GM19351 (cell line): ENCODE results near the gene SPEM3.

Source experiments
- ATAC-seq: cut with Tn5 transposase; IDR thresholded peaks from one replicate; pipeline ENCODE4 v1.9.1; 2021; ENCODE audit warnings: mild to moderate bottlenecking, moderate library complexity; ENCODE audit not compliant: unreplicated experiment

The SPEM3 gene

DNA sequence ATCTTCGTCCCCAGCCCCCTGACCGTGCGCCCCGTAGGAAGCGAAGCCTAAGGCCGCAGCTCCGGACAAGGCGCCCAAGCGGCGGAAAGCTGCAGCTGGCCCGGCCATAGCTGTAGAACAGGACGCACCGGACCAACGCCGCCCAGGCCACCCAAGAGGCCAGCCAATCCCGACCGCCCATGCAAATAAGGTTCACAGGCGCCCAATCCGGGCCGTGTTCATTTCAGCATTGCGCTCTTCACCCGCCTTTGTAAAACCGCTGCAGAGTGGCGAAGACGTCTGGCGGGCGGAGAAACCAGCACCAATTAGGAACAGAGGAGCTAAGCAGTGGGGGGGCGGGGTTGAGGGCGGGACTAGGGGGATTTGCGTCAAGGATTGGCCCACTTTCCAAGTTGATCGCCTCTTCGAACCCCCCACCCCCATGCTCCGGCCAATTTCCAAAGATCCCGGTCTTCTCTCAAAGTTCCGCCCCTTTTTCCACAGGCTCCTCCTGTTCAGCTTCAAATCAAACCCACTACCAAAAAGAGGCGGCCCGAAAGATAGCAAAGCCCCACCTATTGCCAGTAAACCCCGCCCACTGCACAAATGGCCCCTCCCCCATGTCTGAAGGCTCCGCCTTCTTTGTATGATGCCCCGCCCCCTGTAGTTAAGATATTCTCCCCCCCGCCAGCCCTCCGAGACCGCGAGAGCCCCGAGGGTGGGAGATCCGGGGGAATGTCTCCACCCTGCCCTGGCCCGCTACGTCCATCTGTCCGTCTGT lies 24.5 kb upstream of the SPEM3 start, which contains the start of gene TMEM256:
Gene TMEM256 (minus strand): TSS at position 121 of the 760 bp plus-strand sequence. CDS start 13 bp downstream, at position 108.
- ATAC-seq = peak; percentile 95

DNA sequence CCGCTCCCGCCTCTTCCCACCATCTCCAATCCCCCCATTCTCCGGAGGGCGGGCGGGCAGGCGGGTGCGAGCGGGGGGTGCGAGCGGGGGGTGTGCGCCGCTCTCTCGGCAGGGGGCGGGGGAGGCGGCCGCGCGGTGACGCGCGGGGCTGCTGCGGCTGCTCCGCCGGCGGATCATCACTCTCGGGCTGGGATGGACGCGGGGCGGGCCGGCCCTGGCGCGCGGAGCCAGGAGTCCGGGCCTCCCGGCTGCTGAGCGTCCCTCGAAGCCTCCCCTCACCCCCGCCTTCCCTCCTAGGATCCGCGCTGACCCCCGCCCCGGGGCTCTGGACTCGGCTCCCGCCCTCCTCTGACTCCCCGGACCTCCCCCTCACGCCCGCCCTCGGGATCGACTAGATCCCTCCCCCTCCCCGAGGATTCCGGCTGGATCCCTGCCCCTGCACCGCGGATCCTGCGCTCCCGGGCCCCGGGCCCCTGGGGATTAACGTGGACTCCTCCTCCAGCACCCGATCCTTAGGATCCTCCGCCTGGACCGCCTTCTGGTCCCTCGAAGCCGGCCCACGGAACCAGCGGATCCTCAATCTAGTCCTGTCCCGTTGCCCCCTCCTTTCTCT lies 23.8 kb upstream of the SPEM3 start:
- peak; percentile 15 for ATAC-seq

DNA sequence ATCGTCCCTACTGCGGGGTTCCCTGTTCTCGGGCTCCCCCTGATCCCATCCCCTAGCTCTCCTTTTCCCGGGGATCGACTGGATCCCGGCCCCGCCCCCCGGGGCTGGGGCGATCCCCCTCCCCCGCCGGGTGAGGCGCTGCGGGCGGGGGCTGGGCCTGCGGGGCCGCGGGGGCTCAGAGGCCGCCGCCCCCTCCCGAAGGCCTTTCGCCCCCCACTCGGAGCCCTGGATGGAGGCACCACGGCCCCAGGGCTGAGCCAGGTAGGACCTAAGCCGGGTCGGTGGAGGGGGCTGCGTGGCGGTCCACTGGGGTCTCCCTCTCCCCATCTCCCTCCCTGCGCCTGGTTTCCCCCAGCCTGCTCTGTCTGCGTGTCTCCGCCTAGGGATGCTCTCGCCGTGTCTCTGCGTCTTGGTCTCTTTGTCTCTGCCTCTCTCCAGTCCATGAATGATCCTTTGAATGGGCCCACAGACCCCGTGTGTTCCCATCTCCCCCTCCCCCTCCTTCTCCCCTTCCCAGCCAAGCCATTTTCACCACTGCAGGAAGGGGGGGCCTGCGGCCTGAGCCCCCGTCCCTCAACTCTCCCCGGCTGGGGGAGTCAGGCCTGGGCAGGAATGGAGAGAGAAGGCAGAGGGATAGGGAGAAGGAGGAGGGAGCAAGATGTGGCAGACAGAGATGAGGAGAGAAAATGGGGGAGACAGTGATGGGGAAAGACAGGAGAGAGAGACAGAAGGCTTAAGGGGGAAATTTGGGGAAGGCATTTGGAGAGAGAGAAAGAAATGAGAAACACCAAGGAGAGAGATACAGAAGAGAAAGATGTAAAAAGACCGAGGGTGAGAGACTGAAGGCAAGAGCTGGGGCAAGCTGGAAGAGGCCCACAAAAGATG lies 23.1 kb upstream of the SPEM3 start:
- no peak for ATAC-seq

DNA sequence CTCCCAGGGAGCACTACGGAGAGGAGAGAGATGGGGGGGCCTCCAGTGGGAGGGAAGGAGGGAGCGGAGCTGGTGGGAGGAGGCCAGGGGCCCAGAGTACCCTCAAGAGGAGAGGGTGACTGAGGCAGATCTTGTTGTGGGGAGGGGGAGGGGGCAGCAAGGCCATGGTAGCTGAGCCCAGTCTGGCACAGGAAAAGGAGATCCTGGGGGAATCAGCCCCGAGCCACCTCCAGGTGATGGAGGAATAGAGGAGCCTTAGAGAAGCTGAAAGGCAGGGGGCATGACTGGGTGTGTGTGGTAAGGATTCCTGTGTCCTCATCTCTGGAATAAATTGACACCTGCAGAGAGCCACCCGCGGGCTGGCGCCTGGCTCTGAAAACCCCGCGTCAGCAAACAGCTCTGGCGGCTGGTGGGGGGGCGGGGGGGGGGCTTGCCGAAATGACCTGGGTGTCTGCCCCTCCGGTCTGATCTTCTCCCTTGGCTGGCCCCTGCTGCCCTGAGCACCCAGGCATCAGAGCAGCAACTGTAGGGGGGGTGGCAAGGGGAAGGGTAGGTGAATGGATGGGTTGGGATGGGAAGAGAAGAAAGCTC lies 22.3 kb upstream of the SPEM3 start:
- no peak for ATAC-seq

DNA sequence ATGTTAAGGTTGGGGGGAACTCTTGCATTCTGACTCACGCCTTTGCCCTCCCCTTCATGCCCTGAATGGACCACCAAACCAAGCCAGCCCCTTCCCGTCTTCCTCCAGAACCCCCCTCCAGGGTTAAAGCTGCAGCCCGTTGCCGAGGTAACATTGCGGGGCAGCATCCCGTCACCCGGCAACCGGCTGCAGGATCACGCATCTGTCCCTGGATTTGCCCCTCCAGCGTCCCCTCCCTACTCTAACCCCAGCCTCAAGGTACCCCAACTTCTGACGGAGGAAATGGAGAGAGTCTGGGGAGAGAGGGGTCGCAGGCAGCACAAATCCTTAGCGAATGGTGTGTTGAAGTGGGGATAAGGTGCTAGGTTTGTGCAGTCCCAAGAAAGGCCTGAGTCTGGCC lies 21.6 kb upstream of the SPEM3 start:
- no peak for ATAC-seq

DNA sequence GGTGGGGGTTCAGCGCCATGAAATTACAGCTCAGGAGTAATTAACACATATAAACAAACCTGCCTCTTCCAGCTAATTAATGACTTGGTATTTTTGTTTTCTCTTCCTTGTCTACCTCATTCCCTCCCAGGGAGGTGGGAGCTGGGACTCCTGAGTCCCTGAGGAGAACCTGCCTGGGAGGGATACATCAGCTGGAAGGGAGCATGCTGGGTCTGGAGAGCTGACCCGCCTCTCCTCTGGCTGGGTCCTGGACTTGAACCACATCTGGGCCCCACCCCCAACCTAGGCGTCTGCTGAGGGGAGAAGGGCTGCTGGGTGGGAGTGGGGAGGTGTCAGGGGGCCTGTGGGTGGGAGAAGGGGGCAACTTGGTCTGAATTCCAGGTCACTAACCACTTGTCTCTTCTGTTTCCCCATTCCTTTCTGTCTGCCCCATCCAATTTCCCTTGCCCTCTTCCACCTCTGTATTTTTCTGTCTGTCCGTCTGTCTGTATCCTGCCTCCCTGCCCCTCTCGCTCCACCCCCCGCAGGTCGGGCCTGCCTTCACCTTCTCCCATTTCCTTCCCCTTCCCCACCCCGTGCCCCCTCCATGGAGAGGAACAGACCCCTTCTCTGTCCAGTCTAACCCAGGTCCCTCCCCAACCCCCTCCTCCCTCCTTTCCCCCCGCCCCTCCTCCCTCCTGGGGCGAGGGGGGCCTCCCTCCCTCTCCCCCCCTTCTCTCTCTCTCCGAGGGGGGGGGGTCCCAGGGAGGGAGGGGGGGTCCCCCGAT lies 21.0 kb upstream of the SPEM3 start, which contains the start of gene NLGN2:
Gene NLGN2 (plus strand): TSS at position 361 of the 767 bp plus-strand sequence. CDS start 411 bp downstream, outside the sequence.
- ATAC-seq = no peak

DNA sequence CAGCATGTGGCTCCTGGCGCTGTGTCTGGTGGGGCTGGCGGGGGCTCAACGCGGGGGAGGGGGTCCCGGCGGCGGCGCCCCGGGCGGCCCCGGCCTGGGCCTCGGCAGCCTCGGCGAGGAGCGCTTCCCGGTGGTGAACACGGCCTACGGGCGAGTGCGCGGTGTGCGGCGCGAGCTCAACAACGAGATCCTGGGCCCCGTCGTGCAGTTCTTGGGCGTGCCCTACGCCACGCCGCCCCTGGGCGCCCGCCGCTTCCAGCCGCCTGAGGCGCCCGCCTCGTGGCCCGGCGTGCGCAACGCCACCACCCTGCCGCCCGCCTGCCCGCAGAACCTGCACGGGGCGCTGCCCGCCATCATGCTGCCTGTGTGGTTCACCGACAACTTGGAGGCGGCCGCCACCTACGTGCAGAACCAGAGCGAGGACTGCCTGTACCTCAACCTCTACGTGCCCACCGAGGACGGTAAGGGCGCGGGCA lies 20.4 kb upstream of the SPEM3 start:
- ATAC-seq = no peak

DNA sequence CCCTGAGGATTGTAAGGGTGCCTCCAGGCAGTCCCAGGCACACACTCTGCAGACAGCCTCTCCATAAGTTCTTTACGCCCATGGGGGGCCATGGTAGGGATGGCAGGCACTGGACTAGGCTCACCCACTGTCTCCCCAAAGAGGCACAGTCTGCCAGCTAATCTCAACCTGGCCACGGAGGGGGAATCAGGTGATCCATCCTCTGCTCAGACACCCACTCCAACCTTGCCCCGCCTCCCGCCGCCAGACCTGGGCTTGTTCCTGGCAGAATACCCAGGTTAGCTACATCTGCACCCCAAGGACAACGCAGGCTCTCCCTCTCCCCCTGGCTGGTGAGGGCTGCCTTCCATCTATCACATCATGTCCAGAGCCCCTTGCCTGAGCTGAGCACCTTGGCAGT lies 19.8 kb upstream of the SPEM3 start:
- ATAC-seq = no peak

DNA sequence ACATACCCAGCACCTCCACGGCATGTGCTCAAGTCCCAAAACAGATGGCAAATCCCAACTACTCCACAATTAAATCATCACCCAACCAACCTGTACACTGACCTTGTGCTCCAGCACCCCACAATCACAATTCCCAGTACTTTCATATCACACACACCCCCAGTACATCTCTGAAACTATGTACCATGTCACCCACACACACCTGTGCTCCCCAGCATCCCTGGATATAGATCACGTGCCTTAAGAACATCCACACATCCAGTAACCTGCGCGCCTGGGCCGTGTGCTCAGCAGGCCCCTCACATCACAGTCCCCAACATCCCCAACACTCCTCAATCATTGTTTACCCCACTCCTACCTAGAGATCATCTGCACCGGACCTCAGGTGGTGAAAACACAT lies 18.9 kb upstream of the SPEM3 start:
- no peak for ATAC-seq

DNA sequence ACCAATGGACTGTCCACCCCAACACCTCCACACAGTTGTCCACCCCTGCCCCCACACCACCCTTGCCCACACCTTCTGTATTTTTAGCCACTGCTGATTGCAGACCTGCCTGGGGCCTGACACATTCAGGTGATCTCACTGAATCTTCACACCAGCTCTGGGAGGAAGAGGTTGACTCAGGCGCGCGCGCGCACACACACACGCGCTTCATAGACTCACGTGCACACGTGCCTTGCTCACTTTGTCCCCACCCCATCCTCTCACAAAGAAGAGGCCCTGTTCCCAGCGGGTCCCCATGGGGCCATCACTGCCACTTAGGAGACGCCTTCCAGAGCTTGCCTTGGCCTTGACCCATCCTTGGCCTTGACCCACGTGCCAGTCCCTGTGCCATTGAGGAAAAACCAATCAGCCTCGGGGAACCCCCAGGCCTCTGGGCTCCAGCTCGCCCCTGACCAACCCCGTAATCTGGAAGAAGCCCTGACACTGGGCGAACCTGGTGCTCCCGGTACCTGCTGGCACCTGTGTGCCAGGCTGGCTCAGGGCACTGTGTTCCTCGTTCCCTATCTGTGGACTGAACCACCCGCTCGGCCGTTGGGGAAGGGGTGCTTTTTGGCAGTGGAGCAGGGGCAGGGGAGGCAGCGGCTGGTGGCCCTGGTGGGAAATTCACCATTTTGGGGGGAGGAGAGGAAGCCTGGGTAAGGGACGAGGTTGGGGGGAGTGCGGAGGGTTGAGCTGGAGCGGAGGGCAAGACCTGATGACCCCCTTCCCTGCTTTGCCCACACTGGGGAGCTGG lies 17.8 kb upstream of the SPEM3 start:
- no peak for ATAC-seq

DNA sequence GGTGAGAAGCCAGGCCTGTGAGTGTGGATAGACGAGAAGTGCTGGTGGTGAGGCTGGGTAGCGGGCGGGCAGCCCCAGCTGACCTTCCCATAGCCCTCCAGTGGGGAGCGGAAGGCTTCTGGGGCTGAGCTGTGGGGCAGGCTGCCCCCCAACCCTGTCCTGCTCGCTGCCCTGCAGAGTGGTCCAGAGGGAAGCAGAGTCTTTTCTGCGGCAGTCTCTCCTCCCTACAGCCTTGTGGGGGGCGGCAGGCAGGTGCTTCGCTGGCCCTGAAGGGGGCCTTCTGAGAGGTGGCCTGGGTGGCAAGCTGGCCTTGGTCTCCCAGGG lies 17.3 kb upstream of the SPEM3 start:
- ATAC-seq = no peak

DNA sequence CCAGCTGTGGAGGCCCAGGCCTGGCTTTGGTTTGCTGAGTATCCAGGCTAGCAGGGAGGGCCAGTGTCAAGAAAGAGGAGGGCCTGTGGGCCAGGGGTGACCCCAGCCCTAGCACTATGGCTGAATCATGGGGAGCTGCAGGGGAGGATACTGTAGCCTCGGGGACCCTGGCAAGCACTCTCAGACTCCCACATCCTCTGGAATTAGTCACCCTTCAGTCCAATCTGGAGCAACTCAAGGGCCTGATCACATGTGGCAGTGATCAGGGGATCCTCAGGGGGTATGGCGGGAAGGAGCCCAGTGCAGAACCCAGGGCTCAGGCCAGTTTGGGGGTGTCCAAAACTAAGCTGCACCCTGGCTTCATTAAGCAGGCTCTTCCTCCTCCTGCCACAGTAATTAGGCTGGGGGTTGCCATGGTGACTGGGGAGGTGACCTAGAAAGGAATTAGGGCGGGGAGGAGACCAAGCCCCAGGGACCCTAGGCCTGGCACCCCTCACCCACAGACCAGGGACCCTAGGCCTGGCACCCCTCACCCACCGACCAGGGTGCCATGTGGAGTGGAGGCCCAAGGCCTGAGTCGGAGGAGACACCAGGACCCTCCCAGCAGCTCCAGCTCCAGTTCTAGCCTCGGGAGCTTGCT lies 15.2 kb upstream of the SPEM3 start:
- ATAC-seq = no peak

DNA sequence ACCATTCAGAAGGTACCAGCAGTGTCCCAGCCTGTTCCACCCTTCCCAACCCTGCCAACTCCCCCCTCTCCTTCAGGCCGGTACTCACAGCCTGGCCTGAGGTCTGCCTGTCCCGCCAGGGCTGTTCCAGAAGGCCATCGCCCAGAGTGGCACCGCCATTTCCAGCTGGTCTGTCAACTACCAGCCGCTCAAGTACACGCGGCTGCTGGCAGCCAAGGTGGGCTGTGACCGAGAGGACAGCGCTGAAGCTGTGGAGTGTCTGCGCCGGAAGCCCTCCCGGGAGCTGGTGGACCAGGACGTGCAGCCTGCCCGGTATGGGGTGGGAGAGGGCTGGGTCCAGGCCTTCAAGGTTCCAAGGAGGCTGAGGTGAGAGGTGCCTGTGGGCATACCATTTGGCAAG lies 13.8 kb upstream of the SPEM3 start:
- no peak for ATAC-seq

DNA sequence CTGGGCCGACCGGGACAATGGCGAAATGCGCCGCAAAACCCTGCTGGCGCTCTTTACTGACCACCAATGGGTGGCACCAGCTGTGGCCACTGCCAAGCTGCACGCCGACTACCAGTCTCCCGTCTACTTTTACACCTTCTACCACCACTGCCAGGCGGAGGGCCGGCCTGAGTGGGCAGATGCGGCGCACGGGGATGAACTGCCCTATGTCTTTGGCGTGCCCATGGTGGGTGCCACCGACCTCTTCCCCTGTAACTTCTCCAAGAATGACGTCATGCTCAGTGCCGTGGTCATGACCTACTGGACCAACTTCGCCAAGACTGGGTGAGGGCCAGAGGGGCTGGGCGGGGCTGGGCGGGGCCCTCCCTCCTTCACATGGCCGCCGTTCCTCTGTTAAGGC lies 12.9 kb upstream of the SPEM3 start:
- no peak for ATAC-seq

DNA sequence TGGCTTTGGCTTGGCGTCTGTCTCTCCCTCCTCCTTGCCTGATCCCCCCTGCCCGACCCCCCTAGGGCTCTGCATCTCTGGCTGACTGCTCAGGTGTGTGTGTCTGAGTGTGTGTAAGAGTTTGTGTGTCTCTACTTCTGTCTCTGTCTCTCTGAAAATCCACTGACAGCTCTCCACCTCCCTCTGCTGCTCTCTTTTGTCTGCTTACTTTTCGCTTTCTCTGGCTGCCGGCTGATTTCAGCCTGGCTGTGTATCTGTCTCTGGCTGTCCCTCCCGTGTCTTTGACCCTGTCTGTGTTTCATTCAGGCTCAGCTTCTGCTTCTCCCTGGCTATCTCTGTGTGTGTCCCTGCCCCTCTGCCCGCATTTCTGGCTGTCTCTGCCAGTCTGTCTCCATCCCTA lies 12.3 kb upstream of the SPEM3 start:
- ATAC-seq = no peak

DNA sequence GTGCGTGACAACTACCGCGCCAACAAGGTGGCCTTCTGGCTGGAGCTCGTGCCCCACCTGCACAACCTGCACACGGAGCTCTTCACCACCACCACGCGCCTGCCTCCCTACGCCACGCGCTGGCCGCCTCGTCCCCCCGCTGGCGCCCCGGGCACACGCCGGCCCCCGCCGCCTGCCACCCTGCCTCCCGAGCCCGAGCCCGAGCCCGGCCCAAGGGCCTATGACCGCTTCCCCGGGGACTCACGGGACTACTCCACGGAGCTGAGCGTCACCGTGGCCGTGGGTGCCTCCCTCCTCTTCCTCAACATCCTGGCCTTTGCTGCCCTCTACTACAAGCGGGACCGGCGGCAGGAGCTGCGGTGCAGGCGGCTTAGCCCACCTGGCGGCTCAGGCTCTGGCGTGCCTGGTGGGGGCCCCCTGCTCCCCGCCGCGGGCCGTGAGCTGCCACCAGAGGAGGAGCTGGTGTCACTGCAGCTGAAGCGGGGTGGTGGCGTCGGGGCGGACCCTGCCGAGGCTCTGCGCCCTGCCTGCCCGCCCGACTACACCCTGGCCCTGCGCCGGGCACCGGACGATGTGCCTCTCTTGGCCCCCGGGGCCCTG lies 11.5 kb upstream of the SPEM3 start:
- ATAC-seq = no peak

DNA sequence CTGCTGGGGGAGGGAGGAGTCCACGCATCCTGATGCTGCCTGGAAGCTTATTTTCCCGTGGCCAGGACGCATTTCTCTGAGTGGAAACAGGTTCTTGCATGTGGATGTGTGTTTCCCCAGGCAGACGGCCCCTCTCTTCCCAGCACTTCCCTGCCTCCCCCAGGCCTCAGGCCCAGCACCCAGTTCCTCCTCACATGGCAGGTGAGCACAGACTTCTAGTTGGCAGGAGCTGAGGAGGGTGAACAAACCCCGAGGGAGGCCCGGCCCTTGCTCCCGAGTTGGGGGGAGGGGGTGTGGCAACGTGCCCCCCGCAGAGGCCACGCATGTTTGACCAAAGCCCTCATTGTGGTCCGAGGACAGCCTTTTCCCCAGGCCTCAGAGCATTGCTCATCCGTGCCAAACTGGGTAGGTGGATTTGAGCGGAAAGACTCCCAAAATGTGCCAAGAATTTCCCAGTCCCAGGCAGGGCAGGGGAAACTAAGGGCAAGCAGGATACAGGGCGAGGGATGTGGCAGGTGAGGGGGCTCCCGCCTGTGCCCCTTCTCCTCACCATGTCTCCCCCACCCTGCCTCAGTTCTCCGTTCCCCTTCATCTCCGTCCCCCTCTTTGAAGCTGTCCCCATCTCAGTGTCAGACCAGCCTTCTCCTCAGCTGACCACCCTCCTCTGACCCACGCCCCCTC lies 10.0 kb upstream of the SPEM3 start:
- ATAC-seq = no peak
